NCI-H526 treated with DMSO at 0.1 percent for 48 hours (cell line): Measurements from ENCODE around the gene PXMP4.

Source experiments
- DNase-seq: peaks from one replicate; lab custom pipeline; 2025; lab: John Stamatoyannopoulos, UW

PXMP4 gene

DNA sequence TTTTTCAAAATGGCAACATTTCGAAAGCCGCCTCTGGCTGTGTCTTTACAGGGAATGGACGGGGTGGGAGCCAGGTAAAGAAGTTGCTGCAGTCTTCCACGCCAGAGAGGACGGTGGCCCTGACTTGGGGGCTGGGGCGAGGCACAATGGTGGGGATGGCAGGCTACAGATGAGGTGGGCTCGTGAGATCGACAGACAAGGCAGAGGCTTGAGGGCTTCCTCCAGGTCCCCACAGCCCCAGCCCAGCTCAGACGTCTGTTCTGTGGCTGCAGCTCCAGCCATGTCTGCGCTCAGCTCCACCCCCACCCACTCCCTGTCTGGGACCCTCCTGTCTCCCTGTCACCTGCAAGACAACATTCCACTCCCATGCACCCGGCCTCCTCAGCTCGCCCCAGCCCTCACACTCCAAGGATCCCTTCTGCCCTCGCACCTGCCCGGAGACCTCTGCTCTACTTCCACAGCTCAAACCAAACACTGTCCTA lies 65.4 kb downstream of the PXMP4 start:
- no peak for DNase-seq

- peak; percentile 95 for DNase-seq
Observed at GRCh38 chr20:33653900-33654596, 66.1 kb downstream of the PXMP4 start.

GRCh38 chr20:33653218-33653899 lies 66.8 kb downstream of the PXMP4 start:
- peak; percentile 64 for DNase-seq
